Heart left ventricle (tissue), 16 donors: ENCODE results near the gene CBX8. TPM values are rescaled to one million over a fixed set of nuclear protein-coding genes. Genes with fewer than 3 reads are reported as not detected.

Experiments used
- ATAC-seq, 4 donors: fragments of 200-7000 bp; cut with Tn5 transposase; one replicate each; pipeline ENCODE4 v1.9.1; 2020 to 2022; ENCODE audit warnings: moderate library complexity in 4 of 4, mild to moderate bottlenecking in 3 of 4, moderate number of reproducible peaks in 1 of 4
- DNase-seq, 5 donors: peaks; one replicate each; pipeline ENCODE4 v3.0.0-alpha.2; 2020
- H3K27ac ChIP-seq, 12 donors: fragments of 200-600 bp; sonication (generic) in 4 of 12; one replicate each; pipeline versions ENCODE4 v1.5.0 to v1.8.0; 2016 to 2022; ENCODE audit warnings: mild to moderate bottlenecking in 2 of 12
- H3K27me3 ChIP-seq, 9 donors: fragments of 200-600 bp; sonication (generic) in 2 of 9; one replicate each; pipeline versions ENCODE4 v1.5.1 to v1.8.0; 2016 to 2022; ENCODE audit warnings: mild to moderate bottlenecking in 3 of 9
- H3K36me3 ChIP-seq, 9 donors: fragments of 200-600 bp; sonication (generic) in 2 of 9; one replicate each; pipeline versions ENCODE4 v1.5.0 to v1.8.0; 2018 to 2022; ENCODE audit warnings: mild to moderate bottlenecking in 2 of 9
- H3K4me1 ChIP-seq, 12 donors: fragments of 200-600 bp; sonication (generic) in 4 of 12; one replicate each; pipeline versions ENCODE4 v1.5.0 to v1.8.0; 2016 to 2022; ENCODE audit warnings: mild to moderate bottlenecking in 3 of 12
- H3K4me3 ChIP-seq, 12 donors: fragments of 200-600 bp; sonication (generic) in 4 of 12; one replicate each; pipeline versions ENCODE4 v1.5.0 to v1.8.0; 2017 to 2022; ENCODE audit warnings: mild to moderate bottlenecking in 9 of 12, moderate library complexity in 4 of 12
- H3K9me3 ChIP-seq, 12 donors: fragments of 200-600 bp; sonication (generic) in 4 of 12; one replicate each; pipeline versions ENCODE4 v1.5.0 to v1.8.0; 2016 to 2022; ENCODE audit warnings: mild to moderate bottlenecking in 1 of 12
- CTCF ChIP-seq, 12 donors: fragments of 200-600 bp; sonication (generic) in 4 of 12; IDR thresholded peaks; one replicate each; pipeline versions ENCODE4 v1.5.0 to v1.8.0; 2018 to 2022; ENCODE audit warnings: antibody characterized with exemption in 12 of 12, mild to moderate bottlenecking in 5 of 12
- POLR2A ChIP-seq, 2 donors: fragments of 450-650 bp; IDR thresholded peaks; one replicate each; pipeline ENCODE4 v1.6.1; 2017; ENCODE audit warnings: antibody characterized with exemption in 2 of 2, mild to moderate bottlenecking in 2 of 2, moderate library complexity in 2 of 2
- whole genome bisulfite sequencing, 4 donors: extraction: QIAGEN DNeasy Blood & Tissue Kit in 2 of 4; methylation state at CpG; one replicate each; pipeline versions ENCODE4 v1.1.5 to v1.1.7; 2013 to 2018; 5-methylcytosine and 5-hydroxymethylcytosine counted together
- intact Hi-C, 10 donors: fragments of 100-400 bp; cut with DNase I; formaldehyde crosslinking; loops; one replicate each; pipeline versions ENCODE4 v1.11.1 to v1.14.2; 2022
- polyA plus RNA-seq, 2 donors: library from polyadenylated mRNA; stranded (reverse); fragments of 200-250 nt; gene quantifications; one replicate each; pipeline ENCODE4 v1.2.3, GENCODE V29; 2013
- total RNA-seq, 9 donors: library from RNA; depleted of rRNA in 2 of 9; stranded (reverse); fragments of >200 nt in 2 of 9; fragmentation: NEBNext Ultra II Directional in 3 of 9; extraction: Animal tissue kit (Norgen Biotek cat#: 25700) in 3 of 9; gene quantifications; one replicate each; pipeline versions ENCODE4 v1.1.0 to v1.2.4, GENCODE V29; 2016 to 2023
- donor health status: ischemic (EF 13 %, LVEDD 7.1; RV severe dilation, severe dysfunction).
- donor health status: healthy with polysubstance abuse.
- donor health status: DM: no; HTN: yes; CAD: no.
- donor health status: DM: no; HTN: no; CAD: no.
- donor health status: ischemic (EF 25% LVEDD 6.9; RV normal size, moderate dysfunction).
- donor health status: ischemic (EF 25% LVEDD 5.7; RV mildly dilated, moderate dysfunction).
- donor health status: healthy.
- donor health status: DM: yes; HTN: yes; CAD: no.
- donor health status: ischemic (EF 35%, LVEDD 5.7; RV mildly dilated, moderate dysfunction).
- donor health status: nonischemic (EF 11% LVEDD 7.7; RV severe dilation, severe dysfunction).
- donor health status: DM: yes; HTN: yes; CAD: no.
- donor health status: PGD.
- donor health status: ischemic (EF 29% LVEDD 5.4; RV normal size, mild dysfunction).
- donor health status: nonischemic (EF 23%, LVEDD 6.1; RV moderate dilation, normal function).

The CBX8 gene
- total and polyA plus RNA-seq, 11 donors: 1.5 to 9.2 (median 5.1) TPM

GRCh38 chr17:79820959-79821330 is 24.1 kb upstream of the CBX8 start:
- H3K27ac ChIP-seq: peak overlapping the region in 1 of 12 donors; percentile 47
- peaks cover 0 to 26% (median 8%) of the 10 kb centered on the region in 12 donors for H3K4me1 ChIP-seq
- WGBS, 4 donors: 50 to 72% (median 66%) methylated on average over 4 of the region's 4 CpGs
- no peak overlapping the region for H3K4me3 ChIP-seq
- no peaks in the 10 kb centered on the region for H3K9me3 ChIP-seq
- peaks cover 0 to 24% (median 7%) of the 10 kb centered on the region in 9 donors for H3K27me3 ChIP-seq
- no peaks in the 10 kb centered on the region for H3K36me3 ChIP-seq
- no peak for ATAC-seq
- TF ChIP-seq POLR2A (IDR thresholded peaks at IDR 0.05): no peak
- TF ChIP-seq CTCF (IDR thresholded peaks at IDR 0.05): no peak
- no peak for DNase-seq
- intact Hi-C loops: no loop called here

GRCh38 chr17:79819534-79820276 is 22.8 kb upstream of the CBX8 start:
- Histone ChIP-seq H3K9me3 (no peaks in the 10 kb centered on the region), H3K36me3 (no peaks in the 10 kb centered on the region), H3K4me3 (no peak overlapping the region), H3K4me1 (peaks cover 3 to 33% (median 14%) of the 10 kb centered on the region in 12 donors), H3K27me3 (peaks cover 5 to 37% (median 20%) of the 10 kb centered on the region in 9 donors), H3K27ac (peak overlapping the region in 7 of 12 donors; percentile 34 to 68 (median 64))
- intact Hi-C loops: loop anchor here in 1 of 10 donors (5.0 kb wide), 1 partner anchor 53 kb away; no protein-coding TSS in a partner anchor
- peak; percentile 62 to 79 (median 65) for ATAC-seq
- TF ChIP-seq POLR2A (IDR thresholded peaks at IDR 0.05) (no peak), CTCF (IDR thresholded peaks at IDR 0.05) (no peak)
- WGBS, 4 donors: 52 to 63% (median 59%) methylated on average over 12 to 13 of the region's 13 CpGs
- no peak for DNase-seq

- Histone ChIP-seq H3K36me3 (no peaks in the 10 kb centered on the region), H3K9me3 (no peaks in the 10 kb centered on the region), H3K27ac (peak overlapping the region in 7 of 12 donors; percentile 34 to 68 (median 64)), H3K4me1 (peaks cover 4 to 39% (median 16%) of the 10 kb centered on the region in 12 donors), H3K27me3 (peaks cover 11 to 43% (median 26%) of the 10 kb centered on the region in 9 donors), H3K4me3 (no peak overlapping the region)
- TF ChIP-seq CTCF (IDR thresholded peaks at IDR 0.05): no peak
- no peak for TF ChIP-seq POLR2A (IDR thresholded peaks at IDR 0.05)
- intact Hi-C loops: loop anchor here in 1 of 10 donors (5.0 kb wide), 1 partner anchor 53 kb away; no protein-coding TSS in a partner anchor
- DNase-seq (no peak), ATAC-seq (no peak)
- 52 to 71% (median 60%) methylated on average over 5 of the region's 5 CpGs for WGBS, 4 donors
Observed at GRCh38 chr17:79819085-79819484, 22.2 kb upstream of the CBX8 start.

GRCh38 chr17:79818026-79818758 is 21.3 kb upstream of the CBX8 start:
- WGBS, 4 donors: 89 to 94% (median 91%) methylated on average over 12 of the region's 12 CpGs
- TF ChIP-seq POLR2A (IDR thresholded peaks at IDR 0.05) (no peak), CTCF (IDR thresholded peaks at IDR 0.05) (no peak)
- no peaks in the 10 kb centered on the region for H3K36me3 ChIP-seq
- intact Hi-C loops: loop anchor here in 1 of 10 donors (5.0 kb wide), 1 partner anchor 54 kb away; no protein-coding TSS in a partner anchor
- no peak for ATAC-seq
- H3K4me1 ChIP-seq: peaks cover 4 to 43% (median 19%) of the 10 kb centered on the region in 12 donors
- H3K4me3 ChIP-seq: no peak overlapping the region
- no peak for DNase-seq
- H3K9me3 ChIP-seq: no peaks in the 10 kb centered on the region
- H3K27me3 ChIP-seq: peaks cover 19 to 48% (median 32%) of the 10 kb centered on the region in 9 donors
- H3K27ac ChIP-seq: no peak overlapping the region
